Choroid plexus epithelial cell (primary cell): Measurements from ENCODE around the gene GMDS.

ENCODE experiments used
- DNase-seq: peaks from one replicate; pipeline ENCODE4 v3.0.0-alpha.2; 2010; ENCODE audit warnings: low read depth
- H3K4me3 ChIP-seq: 2 replicates; pipeline ENCODE4 v1.5.1; 2011; ENCODE audit warnings: low read depth, mild to moderate bottlenecking, control low read depth, low read length, moderate library complexity
- CTCF ChIP-seq: conservative IDR thresholded peaks from 2 replicates; pipeline ENCODE4 v1.5.1; 2011; ENCODE audit warnings: low read depth, mild to moderate bottlenecking, control low read depth, inconsistent platforms, low read length, moderate library complexity

The GMDS gene

GRCh38 chr6:2109796-2110195 lies 135.6 kb downstream of the GMDS start:
- no peak overlapping the region for H3K4me3 ChIP-seq
- no peak for TF ChIP-seq CTCF

GRCh38 chr6:2108700-2109306 lies 136.6 kb downstream of the GMDS start:
- peak; percentile 47 for DNase-seq
- TF ChIP-seq CTCF, result no peak

More at GRCh38 chr6:2109796-2110195, 135.6 kb downstream of the GMDS start:
- DNase-seq, result peak; percentile 22

GRCh38 chr6:2104524-2104880 lies 140.9 kb downstream of the GMDS start:
- H3K4me3 ChIP-seq, result no peak overlapping the region
- no peak for DNase-seq
- TF ChIP-seq CTCF, result no peak

More at GRCh38 chr6:2108700-2109306, 136.6 kb downstream of the GMDS start:
- no peak overlapping the region for H3K4me3 ChIP-seq

GRCh38 chr6:2103765-2104523 lies 141.5 kb downstream of the GMDS start:
- DNase-seq, result peak; percentile 80
- H3K4me3 ChIP-seq, result peak overlapping the region; percentile 15
- TF ChIP-seq CTCF, result peak; percentile 63

- H3K4me3 ChIP-seq, result no peak overlapping the region
- TF ChIP-seq CTCF, result no peak
- peak; percentile 52 for DNase-seq
These were observed 142.4 kb downstream of the GMDS start for GRCh38 chr6:2102966-2103365.

GRCh38 chr6:2102316-2102883 lies 143.0 kb downstream of the GMDS start:
- peak; percentile 68 for DNase-seq
- TF ChIP-seq CTCF, result no peak
- H3K4me3 ChIP-seq, result no peak overlapping the region

GRCh38 chr6:2101213-2101612 lies 144.2 kb downstream of the GMDS start:
- H3K4me3 ChIP-seq, result no peak overlapping the region
- no peak for TF ChIP-seq CTCF
- DNase-seq, result peak; percentile 24
